Trophoblast cell (in vitro differentiated cells and primary cell): ENCODE measurements around the gene MICU1.

ENCODE experiments used
- DNase-seq, 2 donors: peaks; one replicate each; pipeline ENCODE4 v3.0.0-alpha.2; 2016
- H2AFZ ChIP-seq: 2 replicates; pipeline ENCODE4 v1.6.1; 2013; ENCODE audit warnings: low read length, moderate library complexity, mild to moderate bottlenecking; ENCODE audit not compliant: insufficient read depth, poor library complexity
- H2AK5ac ChIP-seq: 2 replicates; pipeline ENCODE4 v1.6.1; 2013; ENCODE audit warnings: mild to moderate bottlenecking, low read length
- H2BK120ac ChIP-seq: 2 replicates; pipeline ENCODE4 v1.6.1; 2013; ENCODE audit warnings: low read length, mild to moderate bottlenecking, moderate library complexity; ENCODE audit not compliant: insufficient read depth, poor library complexity
- H2BK12ac ChIP-seq: 2 replicates; pipeline ENCODE4 v1.6.1; 2013; ENCODE audit warnings: mild to moderate bottlenecking, low read length, moderate library complexity
- H2BK5ac ChIP-seq: 2 replicates; pipeline ENCODE4 v1.6.1; 2013; ENCODE audit warnings: low read length, low read depth, moderate library complexity, mild to moderate bottlenecking; ENCODE audit not compliant: poor library complexity
- H3K14ac ChIP-seq: 2 replicates; pipeline ENCODE4 v1.6.1; 2013; ENCODE audit warnings: mild to moderate bottlenecking, low read length
- H3K18ac ChIP-seq: 2 replicates; pipeline ENCODE4 v1.6.1; 2013; ENCODE audit warnings: mild to moderate bottlenecking, low read length
- H3K23ac ChIP-seq: 2 replicates; pipeline ENCODE4 v1.6.1; 2013; ENCODE audit warnings: low read length
- H3K27ac ChIP-seq: 2 replicates; pipeline ENCODE4 v1.5.1; 2013; ENCODE audit warnings: low read depth, mild to moderate bottlenecking, inconsistent platforms, low read length, moderate library complexity
- H3K27me3 ChIP-seq: 2 replicates; pipeline ENCODE4 v1.6.1; 2013; ENCODE audit warnings: inconsistent platforms, mild to moderate bottlenecking, low read length, moderate library complexity; ENCODE audit not compliant: insufficient read depth
- H3K36me3 ChIP-seq, 2 experiments: 1 replicate in 1 of 2; 2 replicates in 1 of 2; pipeline ENCODE4 v1.6.1; 2013; ENCODE audit warnings: low read length in 2 of 2, mild to moderate bottlenecking in 2 of 2, moderate library complexity in 1 of 2; ENCODE audit not compliant: insufficient read depth in 2 of 2, control insufficient read depth in 1 of 2
- H3K4ac ChIP-seq: 2 replicates; pipeline ENCODE4 v1.6.1; 2013; ENCODE audit warnings: low read depth, mild to moderate bottlenecking, low read length, moderate library complexity
- H3K4me1 ChIP-seq, 2 experiments: 1 replicate in 1 of 2; 2 replicates in 1 of 2; pipeline ENCODE4 v1.6.1; 2013; ENCODE audit warnings: low read length in 2 of 2, mild to moderate bottlenecking in 2 of 2, moderate library complexity in 1 of 2; ENCODE audit not compliant: insufficient read depth in 2 of 2, control insufficient read depth in 1 of 2
- H3K4me2 ChIP-seq: 2 replicates; pipeline ENCODE4 v1.6.1; 2013; ENCODE audit warnings: inconsistent platforms, mild to moderate bottlenecking, low read length, moderate library complexity
- H3K4me3 ChIP-seq: 2 replicates; pipeline ENCODE4 v1.5.1; 2013; ENCODE audit warnings: mild to moderate bottlenecking, low read depth, low read length, inconsistent platforms
- H3K79me1 ChIP-seq: one replicate; pipeline ENCODE4 v1.6.1; 2013; ENCODE audit warnings: low read length
- H3K79me2 ChIP-seq: 2 replicates; pipeline ENCODE4 v1.6.1; 2013; ENCODE audit warnings: low read length, mild to moderate bottlenecking; ENCODE audit not compliant: control insufficient read depth, insufficient read depth, poor library complexity
- H3K9ac ChIP-seq: 2 replicates; pipeline ENCODE4 v1.6.1; 2013; ENCODE audit warnings: mild to moderate bottlenecking, low read length
- H3K9me3 ChIP-seq: 2 replicates; pipeline ENCODE4 v1.6.1; 2013; ENCODE audit warnings: low read depth, mild to moderate bottlenecking, control low read depth, inconsistent platforms, low read length; ENCODE audit not compliant: insufficient read depth
- H4K12ac ChIP-seq: 2 replicates; pipeline ENCODE4 v1.6.1; 2013; ENCODE audit warnings: low read depth, mild to moderate bottlenecking, low read length, moderate library complexity
- H4K8ac ChIP-seq: 2 replicates; pipeline ENCODE4 v1.6.1; 2013; ENCODE audit warnings: low read depth, mild to moderate bottlenecking, low read length, moderate library complexity
- H4K91ac ChIP-seq: one replicate; pipeline ENCODE4 v1.6.1; 2013; ENCODE audit warnings: low read depth, mild to moderate bottlenecking, low read length, moderate library complexity
- WGBS: extraction: QIAGEN DNeasy Blood & Tissue Kit; methylation state at CpG from one replicate; pipeline ENCODE4 v1.1.7; 2013; ENCODE audit warnings: missing lambda C conversion rate; ENCODE audit not compliant: insufficient read length, insufficient coverage; ENCODE audit errors: extremely low coverage; 5-methylcytosine and 5-hydroxymethylcytosine counted together

MICU1 gene

GRCh38 chr10:72333112-72334015, 292.5 kb downstream of the MICU1 start:
- Histone ChIP-seq H3K9ac (no peak overlapping the region), H4K91ac (peak overlapping the region; percentile 17), H3K18ac (no peak overlapping the region), H3K4me1 (peaks cover 16 to 20% of the 10 kb centered on the region in 2 experiments), H3K79me1 (peaks cover 9% of the 10 kb centered on the region), H3K9me3 (no peaks in the 10 kb centered on the region), H3K4me3 (no peak overlapping the region), H3K4me2 (no peak overlapping the region), H3K27me3 (no peaks in the 10 kb centered on the region), H2AK5ac (no peak overlapping the region), H3K14ac (no peak overlapping the region), H2BK120ac (no peak overlapping the region), H3K79me2 (peaks cover 2% of the 10 kb centered on the region), H3K23ac (no peak overlapping the region), H3K4ac (no peak overlapping the region), H3K27ac (no peak overlapping the region), H2AFZ (peak overlapping the region; percentile 23), H2BK5ac (no peak overlapping the region), H2BK12ac (no peak overlapping the region), H4K12ac (no peak overlapping the region), H4K8ac (no peak overlapping the region), H3K36me3 (peaks cover 41 to 45% of the 10 kb centered on the region in 2 experiments)
- no CpG with 5 or more reads among the region's 19 CpGs for WGBS
- no peak for DNase-seq

GRCh38 chr10:72332423-72333111, 293.3 kb downstream of the MICU1 start:
- peaks cover 2% of the 10 kb centered on the region for H3K79me2 ChIP-seq
- H3K36me3 ChIP-seq, result peaks cover 34 to 38% of the 10 kb centered on the region in 2 experiments
- H3K79me1 ChIP-seq, result peaks cover 13% of the 10 kb centered on the region
- H4K91ac ChIP-seq, result peak overlapping the region; percentile 71
- H3K4me3 ChIP-seq, result no peak overlapping the region
- peak overlapping the region; percentile 21 for H2AK5ac ChIP-seq
- H3K4me1 ChIP-seq, result peaks cover 16 to 23% of the 10 kb centered on the region in 2 experiments
- H3K9ac ChIP-seq, result no peak overlapping the region
- H3K14ac ChIP-seq, result peak overlapping the region; percentile 65
- no peak overlapping the region for H2AFZ ChIP-seq
- H3K18ac ChIP-seq, result peak overlapping the region; percentile 40
- H3K27me3 ChIP-seq, result no peaks in the 10 kb centered on the region
- H4K8ac ChIP-seq, result peak overlapping the region; percentile 62
- WGBS, result no CpG with 5 or more reads among the region's 12 CpGs
- H3K4ac ChIP-seq, result peak overlapping the region; percentile 28
- no peak for DNase-seq
- H2BK12ac ChIP-seq, result no peak overlapping the region
- peak overlapping the region; percentile 50 for H2BK120ac ChIP-seq
- peak overlapping the region; percentile 67 for H4K12ac ChIP-seq
- peak overlapping the region; percentile 60 for H2BK5ac ChIP-seq
- H3K9me3 ChIP-seq, result no peaks in the 10 kb centered on the region
- no peak overlapping the region for H3K23ac ChIP-seq
- no peak overlapping the region for H3K4me2 ChIP-seq
- peak overlapping the region; percentile 31 for H3K27ac ChIP-seq

GRCh38 chr10:72331575-72332422, 294.1 kb downstream of the MICU1 start:
- Histone ChIP-seq H2AK5ac (peak overlapping the region; percentile 7), H3K79me2 (peaks cover 2% of the 10 kb centered on the region), H3K27me3 (no peaks in the 10 kb centered on the region), H3K4ac (no peak overlapping the region), H3K9me3 (no peaks in the 10 kb centered on the region), H2BK120ac (no peak overlapping the region), H4K91ac (peak overlapping the region; percentile 80), H2BK5ac (no peak overlapping the region), H3K18ac (peak overlapping the region; percentile 48), H2AFZ (no peak overlapping the region), H2BK12ac (peak overlapping the region; percentile 78), H3K4me2 (peak overlapping the region; percentile 15), H3K23ac (no peak overlapping the region), H4K8ac (peak overlapping the region; percentile 41), H4K12ac (no peak overlapping the region), H3K14ac (peak overlapping the region; percentile 21), H3K79me1 (peaks cover 13% of the 10 kb centered on the region), H3K4me1 (peaks cover 16 to 23% of the 10 kb centered on the region in 2 experiments), H3K4me3 (no peak overlapping the region), H3K36me3 (peaks cover 30 to 33% of the 10 kb centered on the region in 2 experiments), H3K27ac (peak overlapping the region; percentile 52), H3K9ac (no peak overlapping the region)
- DNase-seq, result peak; percentile 34 to 39
- WGBS, result no CpG with 5 or more reads among the region's 27 CpGs

- Histone ChIP-seq H3K18ac (no peak overlapping the region), H2BK5ac (no peak overlapping the region), H3K4me2 (no peak overlapping the region), H4K8ac (no peak overlapping the region), H3K4me1 (peaks cover 21 to 29% of the 10 kb centered on the region in 2 experiments), H4K91ac (peak overlapping the region; percentile 6), H3K4me3 (no peak overlapping the region), H3K79me2 (peaks cover 2% of the 10 kb centered on the region), H3K9me3 (no peaks in the 10 kb centered on the region), H2AK5ac (no peak overlapping the region), H3K79me1 (peaks cover 19% of the 10 kb centered on the region), H3K27ac (no peak overlapping the region), H2AFZ (no peak overlapping the region), H3K14ac (no peak overlapping the region), H3K27me3 (no peaks in the 10 kb centered on the region), H3K23ac (no peak overlapping the region), H2BK12ac (no peak overlapping the region), H4K12ac (no peak overlapping the region), H3K9ac (no peak overlapping the region), H3K36me3 (peaks cover 13 to 15% of the 10 kb centered on the region in 2 experiments), H2BK120ac (no peak overlapping the region), H3K4ac (no peak overlapping the region)
- WGBS, result no CpG with 5 or more reads among the region's 2 CpGs
- DNase-seq, result no peak
Observed at GRCh38 chr10:72330069-72330426, 295.8 kb downstream of the MICU1 start.
